Effector CD4-positive, alpha-beta T cell (primary cell): ENCODE results near the gene CDKN2C.
"Not testable (repeated sequence)": the region's sequence is repeated elsewhere in the genome, so short reads cannot be mapped to it uniquely, and the experiment has no call there.

Experiments
- DNase-seq: peaks from one replicate; pipeline ENCODE4 v3.0.0-alpha.2; 2020

CDKN2C gene

GRCh38 chr1:50981741-50982140 lies 11.7 kb downstream of the CDKN2C start:
- no peak for DNase-seq

- DNase-seq: no peak
Measured at GRCh38 chr1:50982611-50983010, 12.6 kb downstream of the CDKN2C start.

DNA sequence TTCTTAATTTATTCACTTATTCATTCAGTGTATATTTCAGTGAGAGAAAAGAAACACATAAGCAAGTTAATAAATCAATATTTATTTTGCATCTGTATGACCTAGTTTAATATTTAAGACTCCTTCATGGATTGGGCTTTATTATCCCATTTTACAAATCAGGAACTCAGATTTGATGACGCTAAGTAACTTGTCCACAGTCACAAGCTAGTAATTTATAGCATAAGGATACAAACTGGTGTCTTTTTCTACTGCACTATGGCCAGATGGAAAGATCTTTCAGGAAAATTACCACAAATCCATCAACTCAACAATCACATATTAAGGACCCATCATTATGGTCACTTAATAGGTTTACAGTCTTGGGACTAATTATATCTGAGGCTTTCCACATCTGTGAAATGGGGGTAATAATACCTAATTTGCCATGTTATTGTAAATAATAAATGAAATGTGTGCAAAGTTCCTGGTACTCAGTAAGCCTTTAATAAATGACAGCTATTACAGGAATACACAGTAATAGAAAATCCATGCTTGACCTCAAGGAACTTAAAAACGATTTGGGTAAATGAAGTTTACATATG lies 13.3 kb downstream of the CDKN2C start:
- DNase-seq: no peak

DNA sequence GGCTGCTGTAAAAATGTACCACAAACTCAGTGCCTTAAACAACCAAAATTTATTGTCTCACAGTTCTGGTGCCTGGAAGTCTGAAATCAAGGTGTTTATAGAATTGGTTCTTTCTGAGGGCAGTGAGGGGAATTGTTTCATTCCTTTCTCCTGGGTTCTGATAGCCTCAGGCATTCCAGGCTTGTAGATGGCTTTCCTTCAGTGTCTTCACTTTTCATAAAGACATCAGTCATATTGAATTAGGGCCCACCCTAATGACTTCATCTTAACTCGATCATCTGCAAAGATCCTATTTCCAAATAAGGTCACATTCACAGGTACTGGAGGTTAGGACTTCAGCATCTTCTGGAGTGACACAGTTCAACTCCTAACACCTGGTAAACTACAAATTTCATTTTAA lies 15.0 kb downstream of the CDKN2C start:
- DNase-seq: no peak

DNA sequence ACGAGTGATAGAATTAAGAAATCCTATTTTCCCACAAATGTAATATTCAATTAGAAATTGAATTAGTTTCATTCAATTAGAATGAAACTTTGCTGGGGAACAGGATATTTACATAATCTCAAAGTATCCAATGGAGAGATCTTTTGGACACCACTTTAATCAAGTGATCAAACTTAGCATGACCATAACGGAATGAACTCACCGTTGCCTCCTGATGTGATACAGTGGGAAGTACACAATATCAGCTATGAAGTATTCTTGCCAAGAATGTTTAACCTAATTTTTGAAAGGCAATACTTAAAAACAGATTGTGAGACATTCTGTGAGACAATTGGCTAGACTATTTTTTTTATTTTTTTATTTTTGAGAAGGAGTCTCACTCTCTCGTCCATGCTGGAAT lies 16.6 kb downstream of the CDKN2C start:
- no peak for DNase-seq

DNA sequence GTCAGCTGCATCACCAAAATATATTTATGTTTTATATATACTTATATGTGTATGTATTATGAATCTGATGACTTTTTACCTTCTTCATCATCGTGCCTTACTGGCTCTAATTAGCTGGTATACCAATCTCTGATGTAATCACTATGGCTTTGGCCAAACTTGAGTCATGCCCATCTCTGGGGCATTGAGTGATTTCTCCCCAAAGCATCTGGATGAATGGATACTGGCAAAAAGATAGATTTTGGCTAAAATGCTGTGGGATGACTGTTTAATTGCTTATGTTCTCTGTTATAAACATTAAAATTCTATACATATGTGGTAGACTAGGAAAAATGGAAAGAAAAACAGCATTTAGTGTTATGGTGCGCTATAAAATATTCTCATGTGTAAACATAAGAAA lies 19.6 kb downstream of the CDKN2C start:
- DNase-seq: no peak

DNA sequence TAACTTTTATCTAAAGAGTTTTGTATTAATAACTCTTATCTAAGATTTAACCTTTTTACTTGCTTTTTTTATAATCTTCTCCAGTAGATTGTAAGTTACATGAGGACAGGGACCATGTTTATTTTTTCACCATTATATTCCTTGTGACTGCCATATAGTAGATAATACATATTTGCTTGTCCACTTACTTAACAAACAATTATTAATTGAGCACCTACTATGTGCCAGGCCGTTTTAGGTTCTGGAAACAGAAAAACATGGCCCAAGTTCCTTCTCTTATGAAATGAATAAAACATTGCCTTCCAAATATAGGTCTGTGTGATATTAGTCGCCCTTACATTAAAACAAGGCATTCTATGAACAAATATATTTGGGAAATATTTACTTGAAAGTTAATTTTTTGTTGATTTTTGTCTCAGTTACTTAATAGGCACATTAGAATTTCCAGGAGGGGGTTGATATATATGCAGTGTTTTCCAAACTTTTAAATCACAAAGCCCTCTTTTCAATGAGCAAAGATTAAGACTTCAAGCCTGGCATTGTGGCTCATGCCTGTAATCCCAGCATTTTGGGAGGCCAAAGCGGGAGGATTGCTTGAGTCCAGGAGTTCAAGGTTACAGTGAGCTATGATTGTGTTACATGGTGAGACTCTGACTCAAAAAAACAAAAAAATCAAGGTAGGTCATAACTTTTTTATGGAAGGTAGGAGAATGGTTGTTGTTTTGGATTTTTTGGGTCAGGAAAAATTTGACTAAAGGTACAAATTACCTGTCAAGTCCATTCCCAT lies 22.7 kb downstream of the CDKN2C start:
- DNase-seq: no peak

GRCh38 chr1:50993645-50994044 lies 23.6 kb downstream of the CDKN2C start:
- no peak for DNase-seq

GRCh38 chr1:50994997-50995396 lies 25.0 kb downstream of the CDKN2C start:
- no peak for DNase-seq

DNA sequence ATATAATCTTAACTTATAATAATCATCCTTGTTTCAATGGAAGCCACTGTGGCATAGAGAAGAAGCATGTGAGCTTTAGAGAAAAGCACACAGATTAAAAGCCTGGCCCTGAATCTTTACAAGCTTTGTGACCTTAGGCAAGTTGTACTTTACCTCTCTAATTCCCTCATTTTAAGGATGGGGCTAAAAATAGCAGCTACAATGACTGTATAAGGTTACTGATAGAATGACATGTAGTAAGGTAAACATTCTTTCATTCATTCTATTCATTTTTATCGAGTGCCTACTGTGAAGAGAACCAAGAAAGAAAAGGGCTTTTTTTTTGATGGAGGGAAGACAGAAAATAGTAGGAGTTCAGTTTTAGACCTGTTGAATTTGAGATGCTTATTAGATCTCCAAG lies 25.6 kb downstream of the CDKN2C start:
- no peak for DNase-seq

GRCh38 chr1:50996083-50996482 lies 26.0 kb downstream of the CDKN2C start:
- DNase-seq: no peak

GRCh38 chr1:50999375-50999774 lies 29.3 kb downstream of the CDKN2C start:
- not testable (repeated sequence) for DNase-seq

GRCh38 chr1:51000160-51000559 lies 30.1 kb downstream of the CDKN2C start:
- DNase-seq: no peak

DNA sequence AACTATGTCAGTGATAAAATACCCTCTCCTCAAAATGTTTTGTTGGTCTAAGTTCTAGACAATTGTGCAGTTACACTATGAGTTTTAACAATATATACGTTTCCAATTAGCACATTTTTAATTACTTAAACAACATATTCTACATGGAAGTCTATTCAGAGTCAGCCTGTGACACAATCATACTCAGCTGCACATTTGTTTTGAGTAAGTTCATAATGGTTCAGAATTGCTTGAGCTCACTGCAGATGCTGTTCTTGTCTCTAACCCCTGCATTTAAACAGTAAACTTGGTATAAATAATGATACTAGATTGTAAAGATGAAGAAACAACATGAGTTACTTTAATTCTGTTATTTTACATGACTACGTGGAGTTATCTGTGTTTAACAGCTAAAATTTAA lies 30.6 kb downstream of the CDKN2C start:
- DNase-seq: no peak

DNA sequence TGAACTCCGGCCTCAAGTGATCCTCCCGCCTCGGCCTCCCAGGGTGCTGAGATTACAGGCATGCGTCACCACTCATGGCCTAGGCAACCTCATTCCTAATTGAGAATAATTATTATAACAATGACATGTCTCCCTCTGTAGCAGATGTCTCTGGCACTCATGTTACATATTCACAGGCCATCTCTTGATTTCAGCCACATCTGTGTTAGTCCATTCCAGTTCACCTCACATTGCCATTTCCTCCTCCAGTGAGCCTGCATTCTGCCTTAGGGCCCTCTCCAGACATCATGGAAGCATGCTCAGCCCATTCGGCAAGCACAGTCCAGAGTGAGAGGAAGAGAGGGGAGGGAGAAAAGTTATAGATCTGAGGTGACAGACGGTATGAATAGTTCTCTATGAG lies 32.5 kb downstream of the CDKN2C start:
- no peak for DNase-seq

DNA sequence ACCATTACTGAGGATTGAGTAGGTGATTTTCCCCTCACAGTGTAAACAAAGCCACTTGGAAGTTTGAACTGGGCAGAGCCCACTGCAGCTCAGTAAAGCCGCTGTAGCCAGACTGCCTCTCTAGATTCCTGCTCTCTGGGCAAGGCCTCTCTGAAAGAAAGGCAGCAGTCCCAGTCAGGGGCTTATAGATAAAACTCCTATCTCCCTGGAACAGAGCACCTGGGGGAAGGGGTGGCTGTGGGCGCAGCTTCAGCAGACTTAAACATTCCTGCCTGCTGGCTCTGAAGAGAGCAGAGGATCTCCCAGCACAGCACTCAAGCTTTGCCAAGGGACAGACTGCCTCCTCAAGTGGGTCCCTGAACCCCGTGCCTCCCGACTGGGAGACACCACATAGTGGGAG lies 35.5 kb downstream of the CDKN2C start:
- DNase-seq: not testable (repeated sequence)

DNA sequence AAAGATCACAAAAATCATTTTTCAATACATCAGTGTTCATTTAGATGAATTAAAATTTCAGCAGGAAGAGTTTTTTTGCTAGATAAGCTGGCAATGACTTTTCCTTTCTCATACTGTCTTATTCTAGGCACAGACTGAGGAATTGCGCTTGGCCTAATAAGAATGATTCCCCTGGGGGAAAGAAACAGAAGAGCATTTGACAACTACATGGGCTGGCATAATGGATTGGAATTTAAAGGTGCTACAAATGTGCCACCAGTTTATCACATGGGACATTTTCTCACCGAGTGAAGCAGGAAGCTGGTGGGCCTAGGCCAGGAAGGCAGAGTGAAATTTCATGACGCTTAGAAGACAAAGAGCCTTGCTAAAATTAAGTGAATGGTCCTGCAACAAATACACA lies 39.3 kb downstream of the CDKN2C start:
- DNase-seq: no peak

- DNase-seq: no peak
Measured at GRCh38 chr1:51014878-51015277, 44.8 kb downstream of the CDKN2C start.

DNA sequence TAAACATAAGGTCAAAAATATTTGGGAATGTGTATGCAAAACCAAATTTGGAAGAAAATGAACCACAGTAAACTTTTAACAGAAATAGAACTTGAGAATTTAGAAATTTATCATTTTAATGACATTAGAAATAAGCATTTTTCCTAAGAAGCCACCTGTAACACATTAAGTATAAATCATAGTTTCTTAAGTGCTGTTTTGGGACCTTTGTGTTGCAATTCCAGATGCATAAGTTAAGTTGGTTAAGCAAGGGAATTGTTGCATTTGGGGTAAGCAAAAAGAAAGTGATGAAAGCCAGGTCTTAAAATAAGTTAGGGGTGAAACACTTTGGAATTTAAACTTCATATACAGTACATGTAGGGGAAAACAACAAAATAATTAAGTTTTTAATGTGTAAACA lies 49.8 kb downstream of the CDKN2C start:
- DNase-seq: no peak
